GM21515 (cell line): ENCODE measurements around the gene KRT76.

Experiments
- ATAC-seq: cut with Tn5 transposase; IDR thresholded peaks from one replicate; pipeline ENCODE4 v1.9.1; 2021; ENCODE audit not compliant: unreplicated experiment

Gene KRT76

DNA sequence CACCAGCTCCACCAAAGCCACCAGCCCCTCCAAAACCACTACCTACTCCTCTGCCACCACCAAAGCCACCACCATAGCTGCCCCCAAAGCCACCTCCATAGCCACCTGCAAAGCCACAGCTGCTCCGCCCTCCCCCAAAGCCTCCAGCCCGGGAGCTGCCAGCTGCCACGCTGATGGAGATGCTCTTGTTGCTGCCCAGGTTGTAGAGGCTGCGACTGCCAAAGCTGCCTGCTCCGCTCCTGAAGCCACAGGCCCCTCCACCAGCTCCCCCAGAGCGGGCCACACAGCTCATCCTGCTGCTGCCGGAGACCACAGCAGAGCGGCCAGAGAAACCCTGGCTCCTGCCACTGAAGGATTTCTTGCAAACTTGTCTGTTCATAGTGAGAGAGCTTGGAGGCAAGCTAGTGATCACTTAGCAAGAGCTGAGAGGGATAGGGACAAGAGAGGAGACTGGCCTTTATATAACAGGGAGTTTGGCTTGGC lies at the start of gene KRT76:
TSS of gene KRT76 (minus strand) at position 433 of the 483 bp plus-strand sequence. CDS start at position 379, 54 bp downstream.
- ATAC-seq = no peak

DNA sequence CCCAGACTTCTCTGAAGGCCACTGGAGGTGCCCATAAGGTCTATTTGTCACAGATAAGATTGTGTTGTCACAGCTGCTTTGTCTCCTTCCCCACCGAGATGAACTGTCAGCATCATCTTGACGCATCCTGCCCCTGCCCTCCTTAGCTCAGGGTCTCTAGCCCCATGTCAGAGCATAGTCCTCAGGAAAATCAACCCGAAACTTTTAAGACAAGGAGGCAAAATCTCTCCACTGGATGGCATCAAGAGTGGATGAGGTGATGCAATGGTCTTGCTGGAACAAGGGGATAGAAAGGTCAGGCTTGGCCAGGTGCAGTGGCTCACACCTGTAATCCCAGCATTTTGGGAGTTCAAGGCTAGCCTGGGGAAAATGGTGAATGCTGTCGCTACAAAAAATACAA lies 48.8 kb upstream of the KRT76 start:
- no peak for ATAC-seq

DNA sequence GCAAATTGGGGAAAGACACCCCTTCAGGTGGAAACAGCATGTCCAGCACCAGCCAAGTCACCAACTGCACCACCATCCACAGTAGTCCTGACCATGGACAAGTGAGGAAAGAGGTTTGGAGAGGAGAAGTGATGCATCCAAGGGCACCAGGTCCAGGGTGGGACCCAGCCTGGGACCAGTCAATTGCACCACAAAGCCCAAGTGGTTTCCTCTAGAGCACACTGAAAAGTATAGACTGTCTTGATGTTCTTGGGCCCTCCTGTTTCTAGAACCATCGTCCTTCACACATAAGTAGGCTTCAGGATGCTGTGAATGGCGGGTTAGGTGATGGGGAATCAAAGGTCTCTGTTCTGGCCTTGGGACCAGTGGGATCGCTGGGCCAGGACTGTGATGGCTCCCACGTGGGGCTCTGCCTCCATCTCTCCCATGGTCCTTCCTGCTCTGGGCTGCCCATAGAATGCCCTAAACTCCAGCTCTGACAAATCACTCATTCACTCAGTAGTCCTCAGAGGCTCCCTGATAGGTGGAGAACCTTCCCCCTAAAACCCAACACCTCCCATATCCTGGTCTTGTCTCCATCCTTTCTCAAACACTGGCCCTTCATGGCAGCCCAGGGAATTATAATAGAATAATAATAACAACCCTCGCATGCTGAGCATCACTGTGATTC lies 47.7 kb upstream of the KRT76 start:
- no peak for ATAC-seq

DNA sequence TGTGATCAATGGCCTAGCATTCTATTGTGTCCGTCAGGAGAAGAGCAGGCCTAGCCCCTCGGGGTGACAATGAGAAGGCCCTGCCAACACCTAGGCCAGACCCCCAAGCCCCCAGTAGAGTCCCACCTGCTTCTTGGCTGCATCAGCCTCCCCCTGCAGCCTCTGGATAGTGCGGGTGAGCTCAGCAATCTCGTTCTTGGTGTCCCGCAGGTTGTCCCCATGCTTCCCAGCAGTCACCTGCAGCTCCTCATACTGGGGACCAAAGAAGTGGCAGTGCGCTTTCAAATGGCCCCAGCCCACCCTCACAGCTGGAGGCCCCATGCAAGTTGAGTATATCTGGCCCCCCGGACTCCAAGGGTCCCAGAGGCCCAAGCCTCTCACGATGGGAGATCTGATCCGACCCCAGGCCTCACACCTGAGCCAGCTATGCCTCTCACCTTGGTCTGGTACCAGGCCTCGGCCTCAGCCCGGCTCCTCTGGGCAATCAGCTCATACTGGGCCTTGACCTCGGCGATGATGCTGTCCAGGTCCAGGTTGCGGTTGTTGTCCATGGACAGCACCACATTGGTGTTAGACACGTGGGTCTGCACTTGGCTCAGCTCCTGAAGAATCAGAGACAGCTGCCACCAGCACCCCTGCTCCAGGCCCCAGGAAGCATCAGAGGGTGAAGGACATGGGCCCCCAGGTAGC lies 46.8 kb upstream of the KRT76 start:
- ATAC-seq = no peak

DNA sequence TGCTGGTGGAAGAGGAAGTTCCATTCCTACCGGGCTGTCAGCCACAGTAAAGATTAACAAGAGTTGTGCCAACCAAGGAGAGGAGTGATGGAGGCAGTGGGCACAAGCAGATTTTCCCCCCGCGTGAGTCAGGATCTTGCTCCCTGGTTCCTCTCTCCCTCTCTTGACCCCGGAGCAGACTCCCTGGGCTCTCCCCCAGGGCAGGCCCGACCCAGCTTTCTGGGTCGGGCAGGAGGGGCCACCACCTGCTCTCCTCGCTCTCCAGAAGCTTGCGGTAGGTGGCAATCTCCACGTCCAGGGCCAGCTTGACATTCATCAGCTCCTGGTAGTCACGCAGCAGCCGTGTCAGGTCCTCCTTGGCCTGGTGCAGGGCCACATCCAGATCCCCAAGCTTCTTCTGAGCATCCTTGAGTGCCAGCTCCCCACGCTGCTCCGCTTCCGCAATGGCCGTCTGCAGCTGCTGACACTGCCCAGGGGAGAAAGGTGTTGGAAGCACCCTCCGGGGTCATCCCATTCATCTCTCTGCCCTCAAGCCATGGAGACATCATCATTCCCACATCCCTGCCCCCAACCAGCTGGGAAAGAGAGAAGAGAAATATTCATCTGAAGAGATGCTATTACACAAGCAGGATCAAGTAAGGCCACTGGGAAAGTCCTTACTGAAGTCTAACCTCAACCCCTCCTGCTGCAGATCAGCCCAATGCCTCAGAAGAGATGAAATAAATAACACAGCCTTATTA lies 45.8 kb upstream of the KRT76 start:
- no peak for ATAC-seq

DNA sequence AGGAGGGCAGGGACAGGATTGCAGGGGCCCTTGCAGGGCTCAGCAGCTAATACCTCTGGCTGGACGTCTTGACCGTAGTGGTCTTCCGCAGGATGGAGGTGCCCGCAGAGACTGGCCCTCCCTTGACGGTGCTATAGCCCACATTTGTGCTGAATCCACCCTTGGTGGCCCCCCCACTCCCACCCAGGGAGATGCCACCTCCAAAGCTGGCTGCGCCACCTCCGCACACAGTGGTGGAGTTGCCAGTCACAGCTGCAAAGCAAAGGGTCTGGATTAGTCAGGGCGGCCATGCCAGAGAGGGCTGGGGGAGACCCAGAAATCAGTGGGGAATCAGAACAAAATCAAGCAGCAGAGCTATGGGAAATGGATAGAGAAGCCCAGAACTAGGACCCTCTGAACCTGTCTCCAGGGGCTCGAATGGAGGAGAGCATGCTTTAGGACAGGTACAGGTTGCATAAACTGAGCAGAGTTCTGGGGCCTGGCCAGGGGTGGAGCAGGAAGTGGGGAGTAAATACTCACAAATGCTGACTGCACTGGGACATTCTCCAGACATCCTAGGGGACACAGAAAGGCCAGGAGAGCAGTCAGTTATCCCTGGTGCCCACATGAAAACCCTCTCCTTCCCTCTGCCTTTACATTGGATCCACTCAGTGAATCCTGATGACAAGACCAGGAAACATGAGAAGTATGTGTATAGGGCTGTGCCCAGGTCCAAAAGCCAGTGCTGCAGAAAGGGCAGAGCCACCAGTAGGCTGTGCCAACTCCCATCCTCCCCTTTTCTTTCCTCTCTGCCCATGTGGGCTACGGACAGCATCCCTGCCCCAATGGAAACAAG lies 44.9 kb upstream of the KRT76 start:
- ATAC-seq = no peak

DNA sequence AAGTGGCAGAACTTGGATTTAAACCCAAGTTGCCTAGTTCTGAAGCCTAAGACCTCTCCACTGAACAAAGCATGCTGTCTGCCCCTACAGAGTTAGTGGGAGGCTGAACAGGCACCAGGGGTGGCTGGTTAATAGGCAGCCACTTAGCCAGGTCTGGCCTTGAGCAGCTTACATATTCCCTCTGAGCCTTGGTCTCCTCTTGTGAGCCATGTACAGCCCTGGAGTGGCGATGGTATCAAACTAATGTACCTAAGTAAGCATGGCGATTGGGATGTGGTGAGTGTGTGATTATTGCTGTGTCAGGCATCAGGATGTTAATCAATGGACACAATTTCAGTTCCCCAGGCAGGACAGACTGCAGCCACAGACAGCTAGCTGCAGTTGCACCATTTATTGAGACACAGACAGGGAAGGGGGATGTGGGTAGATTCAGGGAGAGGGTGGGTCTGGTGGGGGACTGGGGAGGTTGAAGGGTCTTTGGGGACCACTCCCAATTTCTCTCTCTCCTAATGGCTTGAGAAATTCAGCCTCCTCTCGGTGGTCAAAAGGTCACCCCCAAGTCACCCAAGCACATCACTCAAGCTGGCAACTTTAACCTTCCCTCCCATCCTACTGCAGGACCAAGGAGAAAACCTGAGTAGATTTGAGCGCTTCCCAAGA lies 44.1 kb upstream of the KRT76 start:
- ATAC-seq = no peak

DNA sequence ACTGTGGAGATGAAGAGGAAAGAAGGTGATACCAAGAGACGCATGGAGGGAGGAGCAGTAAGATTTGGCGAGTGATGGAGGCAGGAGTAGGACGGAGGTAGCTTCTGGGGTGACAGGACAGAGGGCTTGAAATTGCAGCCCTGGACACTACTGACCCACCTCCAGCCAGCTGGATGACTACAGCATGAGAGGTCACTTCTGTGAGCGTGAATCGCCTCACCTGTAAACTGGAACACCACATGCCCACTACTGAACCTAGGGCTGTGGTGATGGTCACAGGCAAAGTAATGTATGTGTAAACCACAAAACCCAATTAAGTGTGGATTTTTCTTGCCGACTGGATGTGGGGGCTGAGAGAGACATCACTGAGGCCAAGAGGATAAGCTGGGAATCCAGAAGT lies 43.4 kb upstream of the KRT76 start:
- ATAC-seq = no peak

DNA sequence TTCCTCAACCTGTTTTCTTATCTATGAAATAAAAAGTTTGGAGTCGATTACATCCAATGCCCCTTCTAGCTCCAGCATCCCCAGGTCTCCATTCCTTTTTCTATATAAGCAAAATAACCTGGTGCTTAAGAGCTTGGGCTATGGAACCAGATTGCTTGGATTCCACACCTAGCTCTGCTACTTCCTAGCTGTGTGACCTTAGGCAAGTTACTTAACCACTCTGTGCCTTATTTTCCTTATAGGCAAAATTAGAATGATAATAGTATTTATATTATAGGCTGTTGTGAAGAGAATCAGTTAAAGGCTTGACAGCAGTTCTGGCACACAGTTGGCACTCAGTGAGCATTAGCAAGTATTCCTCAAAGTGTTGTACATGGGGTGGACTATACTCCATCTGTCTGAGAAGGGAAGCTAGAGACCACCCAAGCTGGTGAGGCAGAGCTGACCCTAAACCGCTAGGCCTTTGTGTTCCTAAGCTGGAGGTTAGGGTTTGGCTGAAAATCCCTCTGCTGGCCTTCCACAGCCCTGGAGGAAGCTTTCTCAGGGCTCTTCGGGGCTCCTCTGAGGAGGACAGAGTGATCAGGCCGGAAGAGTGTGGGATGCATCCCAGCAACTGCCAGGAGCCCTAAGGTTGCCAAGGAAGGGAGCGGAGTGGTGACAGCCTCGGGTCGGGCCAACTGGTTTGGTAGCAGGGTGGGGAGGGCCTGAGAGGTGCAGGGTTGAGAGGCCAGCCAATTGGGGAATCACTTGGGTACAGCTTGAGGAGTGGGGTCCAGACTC lies 42.8 kb upstream of the KRT76 start:
- no peak for ATAC-seq

DNA sequence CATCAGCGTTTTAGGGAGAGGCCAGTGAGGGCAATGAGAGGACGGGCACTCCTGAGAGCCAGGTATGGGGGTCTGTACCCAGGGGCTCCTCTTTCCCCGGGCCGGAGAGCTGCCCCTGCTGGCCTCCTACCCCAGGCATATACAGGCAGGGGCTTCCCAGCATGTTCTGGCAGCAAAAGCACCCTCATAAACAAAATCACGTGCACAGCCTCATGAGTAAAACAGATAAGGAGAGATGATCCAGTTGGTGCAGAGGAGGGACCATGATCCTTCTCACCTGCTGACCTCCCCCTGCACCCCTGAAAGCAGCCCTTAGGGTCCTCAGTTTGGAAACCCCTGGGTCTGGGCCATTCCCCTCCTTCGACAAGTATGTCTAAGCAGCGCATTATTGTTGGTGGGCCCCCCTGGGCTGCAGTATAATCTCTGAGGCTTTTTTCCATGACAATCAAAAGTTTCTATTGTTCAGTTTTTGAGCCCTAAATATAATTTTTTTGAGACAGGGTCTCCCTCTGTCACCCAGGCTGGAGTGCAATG lies 41.8 kb upstream of the KRT76 start:
- ATAC-seq = no peak

DNA sequence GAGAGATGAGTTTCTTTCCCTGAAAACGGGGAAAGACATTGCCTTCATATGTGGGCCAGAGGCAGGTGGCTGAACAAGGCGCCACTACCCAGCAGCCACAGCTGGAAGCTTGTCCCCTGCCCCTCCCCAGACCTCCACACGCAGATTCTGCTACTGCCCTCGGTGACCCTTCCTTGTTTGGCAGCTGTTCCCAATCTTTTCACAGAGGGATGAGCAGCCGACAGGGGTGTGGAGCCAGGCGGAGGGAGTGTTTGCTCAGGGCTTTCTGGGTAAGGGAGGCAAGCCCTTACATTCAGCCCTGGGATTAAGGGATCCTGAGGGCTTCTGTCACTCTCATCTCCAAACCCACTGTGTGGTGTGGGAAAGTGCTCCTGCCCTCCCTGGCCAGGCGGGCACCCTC lies 41.2 kb upstream of the KRT76 start:
- ATAC-seq = no peak

DNA sequence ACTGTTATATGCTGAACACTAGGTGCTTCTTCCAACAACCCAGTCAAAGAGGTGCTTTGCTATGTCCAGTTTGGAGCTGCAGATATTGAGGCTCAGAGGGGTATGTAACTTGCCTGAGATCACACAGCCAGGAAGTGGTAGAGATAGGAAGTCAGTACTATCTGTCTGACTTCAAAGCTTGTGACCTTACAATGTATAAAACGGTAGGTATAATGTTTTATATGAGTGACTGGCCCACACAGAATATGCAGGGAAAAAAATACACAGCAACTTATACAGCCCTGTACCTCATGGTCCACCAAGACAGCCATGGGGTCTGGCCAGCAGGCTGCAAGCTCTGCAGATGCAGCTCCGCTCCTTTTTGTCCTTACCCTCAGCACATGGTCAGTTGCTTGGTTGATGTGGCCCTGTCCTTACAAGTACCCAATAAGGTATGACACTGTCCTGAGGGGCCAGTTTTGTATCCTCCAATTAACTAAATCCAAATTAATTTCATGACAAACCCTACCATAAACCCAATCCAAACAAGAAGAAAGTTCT lies 40.6 kb upstream of the KRT76 start:
- no peak for ATAC-seq

DNA sequence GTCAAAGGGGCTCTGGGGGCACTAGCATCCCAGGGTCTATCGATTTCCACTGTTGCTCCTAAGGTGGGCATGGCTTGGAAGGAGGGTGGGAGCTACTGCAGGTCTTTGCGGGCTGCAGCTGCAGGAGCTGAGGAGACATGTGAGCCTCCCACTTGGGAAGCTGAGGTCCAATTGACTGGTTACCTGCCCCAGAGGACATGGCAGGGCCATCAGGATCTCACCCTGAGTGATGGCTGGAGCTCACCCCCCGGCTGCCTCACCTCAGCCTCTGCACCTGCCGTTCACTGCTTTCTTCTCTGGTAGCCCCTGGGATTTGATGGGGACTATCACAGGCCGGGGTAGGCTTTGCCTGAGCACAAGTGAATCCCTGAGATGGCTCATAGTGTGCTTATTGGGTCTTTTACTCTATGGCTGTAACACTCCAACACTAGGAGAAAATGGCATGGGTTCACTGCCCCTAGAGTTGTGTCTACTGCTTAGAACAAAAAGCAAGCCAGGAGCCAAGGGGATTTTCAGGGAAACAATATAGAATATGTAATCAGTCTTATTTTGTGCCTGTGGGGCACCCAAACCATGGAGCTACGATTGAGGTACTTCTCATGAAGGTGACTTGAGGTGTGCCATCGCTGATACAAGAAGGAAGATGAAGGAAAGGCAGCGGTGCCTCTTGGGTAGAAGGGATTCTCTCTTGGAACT lies 40.0 kb upstream of the KRT76 start:
- no peak for ATAC-seq

DNA sequence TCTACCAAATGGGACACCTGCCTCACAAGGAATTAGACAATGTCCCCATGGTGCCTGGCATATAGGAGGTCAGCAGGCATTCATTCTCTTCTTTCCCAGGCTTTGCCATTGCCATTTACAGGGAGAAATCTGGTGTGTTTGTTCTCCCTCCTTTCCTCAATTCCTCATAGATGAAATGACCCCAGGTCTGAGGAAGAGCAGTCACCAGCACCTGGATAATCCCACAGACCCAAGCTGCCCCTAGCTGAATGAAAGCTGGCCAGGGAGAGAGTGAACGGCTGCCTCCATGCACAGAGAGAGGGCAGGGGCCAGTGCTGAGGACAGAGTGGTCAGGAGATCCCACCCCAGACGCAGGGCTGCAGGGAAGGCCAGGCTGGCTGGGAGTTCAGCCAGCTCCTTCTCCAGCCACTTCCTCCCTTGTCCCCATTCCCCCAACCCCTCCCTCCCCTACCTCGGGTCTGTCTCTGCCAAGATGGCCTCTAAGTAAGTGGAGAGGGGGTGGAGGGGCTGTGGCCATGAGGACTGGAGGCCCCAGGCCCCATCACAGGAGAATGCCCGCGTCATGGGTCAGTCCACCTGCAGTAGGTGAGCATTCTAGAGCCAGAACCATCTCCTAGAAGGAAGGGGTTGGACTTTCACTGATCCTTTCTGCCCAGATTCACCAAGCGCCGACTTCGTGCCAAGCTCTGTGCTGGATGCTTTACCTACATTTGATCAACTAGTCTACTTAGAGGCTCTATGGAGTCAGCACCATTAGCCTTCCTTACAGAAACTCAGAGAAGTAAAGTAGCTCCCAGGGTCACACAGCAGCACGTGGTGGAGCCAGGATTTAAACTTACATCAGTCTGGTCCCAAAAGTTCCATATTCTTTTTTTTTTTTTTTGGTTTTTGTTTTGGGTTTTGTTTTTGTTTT lies 38.8 kb upstream of the KRT76 start:
- no peak for ATAC-seq

DNA sequence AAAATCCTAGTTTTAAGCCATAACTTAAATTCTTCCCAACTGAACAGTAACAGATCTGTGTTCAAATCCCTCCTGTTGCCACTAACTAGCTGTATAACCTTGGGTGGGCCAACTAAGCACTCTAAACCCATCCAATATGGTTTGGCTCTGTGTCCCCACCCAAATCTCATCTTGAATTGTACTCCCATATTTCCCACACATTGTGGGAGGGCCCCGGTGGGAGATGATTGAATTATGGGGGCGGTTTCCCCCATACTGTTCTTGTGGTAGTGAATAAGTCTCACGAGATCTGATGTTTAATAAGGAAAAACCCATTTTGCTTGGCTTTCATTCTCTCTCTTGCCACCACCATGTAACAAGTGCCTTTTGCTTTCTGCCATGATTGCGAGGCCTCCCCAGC lies 38.0 kb upstream of the KRT76 start:
- no peak for ATAC-seq

DNA sequence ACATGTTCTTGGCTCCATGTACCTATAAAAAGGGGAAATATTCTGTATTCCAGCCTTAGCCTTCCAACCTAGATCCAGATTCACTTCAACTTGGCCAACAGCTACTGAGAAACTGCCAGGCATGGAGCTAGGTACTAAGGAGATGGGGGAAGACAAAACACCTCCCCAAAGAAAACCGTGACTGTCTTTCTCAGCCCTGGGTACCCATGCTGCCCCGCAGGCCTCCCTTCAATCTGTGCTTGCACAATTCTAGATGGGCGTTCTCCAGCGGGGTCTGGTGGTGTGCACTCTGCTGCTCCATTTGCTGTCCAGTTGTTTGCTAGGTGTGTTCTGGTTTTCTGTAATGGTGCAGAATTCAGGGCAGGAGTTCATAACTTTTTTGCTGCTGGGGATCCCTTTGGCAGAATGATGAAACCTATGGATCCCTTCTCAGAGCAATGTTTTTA lies 37.6 kb upstream of the KRT76 start:
- ATAC-seq = no peak

DNA sequence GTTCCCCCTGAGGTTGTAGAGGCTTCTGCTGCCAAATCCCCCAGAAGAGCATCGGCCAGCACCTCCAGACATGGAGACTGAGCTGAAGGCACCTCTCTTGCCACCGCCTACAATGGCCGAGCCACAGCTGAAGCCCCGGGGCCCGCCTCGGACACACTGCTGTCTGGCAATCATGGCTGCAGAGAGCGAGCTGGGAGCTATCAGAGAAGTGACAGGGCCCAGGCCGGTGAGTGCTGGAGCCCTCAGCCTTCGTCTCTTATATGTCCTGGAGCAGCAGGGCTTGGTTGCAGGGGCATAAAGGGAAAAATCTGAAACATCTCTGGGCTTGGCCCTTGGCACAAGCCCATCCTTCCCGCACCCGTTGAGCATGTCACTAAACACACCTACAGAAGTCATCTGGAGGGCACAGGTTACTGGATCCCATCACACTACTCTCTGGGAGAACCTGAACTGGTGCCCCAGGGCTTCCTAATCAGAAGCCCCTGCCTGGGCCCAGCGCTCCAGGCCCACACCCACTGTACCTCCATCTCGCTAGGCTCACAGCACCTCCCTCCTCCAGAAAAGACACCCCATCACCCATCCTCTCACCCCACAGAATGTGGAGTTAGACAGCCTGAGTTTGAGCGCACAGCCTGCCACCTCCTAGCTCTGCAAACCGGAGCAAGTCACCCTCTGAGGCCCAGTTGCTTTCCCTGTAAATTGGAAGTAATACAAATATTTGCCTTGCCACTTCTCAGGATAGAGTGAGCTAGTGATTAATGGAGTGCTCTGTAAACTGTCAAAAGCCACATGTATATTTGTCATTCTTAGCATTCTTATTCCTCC lies 37.0 kb upstream of the KRT76 start, which contains the start of gene KRT4:
TSS of gene KRT4 (minus strand) at position 232 of the 825 bp plus-strand sequence. CDS start at position 174, 58 bp downstream.
- no peak for ATAC-seq
